Measurements from ENCODE around the gene RIMKLB. TPM values are rescaled to one million over a fixed set of nuclear protein-coding genes. Genes with fewer than 3 reads are reported as not detected.
"Not testable (repeated sequence)": the region's sequence is repeated elsewhere in the genome, so short reads cannot be mapped to it uniquely, and the experiment has no call there.

RIMKLB gene
- total RNA-seq, 4 donors from 2014 or later = 36.5 to 49.7 (median 43.5) TPM

DNA sequence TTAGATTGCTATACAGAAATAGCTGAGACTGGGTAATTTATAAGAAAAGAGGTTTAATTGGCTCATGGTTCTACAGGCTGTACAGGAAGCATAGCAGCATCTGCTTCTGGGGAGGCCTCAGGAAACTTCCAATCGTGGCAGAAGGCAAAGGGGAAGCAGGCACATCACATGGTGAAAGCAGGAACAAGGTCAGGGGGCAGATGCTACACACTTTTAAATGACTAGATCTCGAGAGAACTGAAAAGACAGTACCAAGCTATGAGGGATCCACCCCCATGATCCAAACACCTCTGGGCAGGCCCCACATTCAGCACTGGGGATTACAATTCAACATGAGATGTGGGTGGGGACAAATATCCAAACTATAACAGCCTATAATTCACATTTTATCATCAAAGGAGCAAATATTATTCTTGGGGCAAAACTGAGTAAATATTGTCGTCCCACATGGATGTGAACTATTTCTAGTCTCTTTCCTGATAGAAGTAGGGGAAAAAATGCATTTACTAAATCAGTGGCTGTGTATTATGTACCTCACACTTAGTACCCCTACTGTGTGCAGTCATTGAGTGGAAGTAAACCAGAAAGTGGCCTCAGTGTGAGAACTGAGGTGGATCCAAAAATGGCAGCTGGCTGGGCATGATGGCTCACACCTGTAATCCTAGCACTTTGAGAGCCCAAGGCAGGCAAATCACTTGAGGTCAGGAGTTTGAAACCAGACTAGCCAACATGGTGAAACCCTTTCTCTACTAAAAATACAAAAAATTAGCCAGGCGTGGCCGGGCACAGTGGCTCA, 99.2 kb downstream of the RIMKLB start:
- 80 to 86% methylated on average over 4 to 5 of the region's 5 CpGs for WGBS, 2 donors (ENCODE audit: low coverage in 1 of 2)
- no peaks in the 10 kb centered on the region for H3K9me3 ChIP-seq
- ATAC-seq = no peak
- H3K27me3 ChIP-seq = no peaks in the 10 kb centered on the region
- no peaks in the 10 kb centered on the region for H3K4me1 ChIP-seq
- no peak overlapping the region for H3K27ac ChIP-seq
- H3K36me3 ChIP-seq = no peaks in the 10 kb centered on the region
- H3K4me3 ChIP-seq = no peak overlapping the region
- TF ChIP-seq, protein P1, sequence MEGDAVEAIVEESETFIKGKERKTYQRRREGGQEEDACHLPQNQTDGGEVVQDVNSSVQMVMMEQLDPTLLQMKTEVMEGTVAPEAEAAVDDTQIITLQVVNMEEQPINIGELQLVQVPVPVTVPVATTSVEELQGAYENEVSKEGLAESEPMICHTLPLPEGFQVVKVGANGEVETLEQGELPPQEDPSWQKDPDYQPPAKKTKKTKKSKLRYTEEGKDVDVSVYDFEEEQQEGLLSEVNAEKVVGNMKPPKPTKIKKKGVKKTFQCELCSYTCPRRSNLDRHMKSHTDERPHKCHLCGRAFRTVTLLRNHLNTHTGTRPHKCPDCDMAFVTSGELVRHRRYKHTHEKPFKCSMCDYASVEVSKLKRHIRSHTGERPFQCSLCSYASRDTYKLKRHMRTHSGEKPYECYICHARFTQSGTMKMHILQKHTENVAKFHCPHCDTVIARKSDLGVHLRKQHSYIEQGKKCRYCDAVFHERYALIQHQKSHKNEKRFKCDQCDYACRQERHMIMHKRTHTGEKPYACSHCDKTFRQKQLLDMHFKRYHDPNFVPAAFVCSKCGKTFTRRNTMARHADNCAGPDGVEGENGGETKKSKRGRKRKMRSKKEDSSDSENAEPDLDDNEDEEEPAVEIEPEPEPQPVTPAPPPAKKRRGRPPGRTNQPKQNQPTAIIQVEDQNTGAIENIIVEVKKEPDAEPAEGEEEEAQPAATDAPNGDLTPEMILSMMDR (IDR thresholded peaks at IDR 0.05) = no peak
- no peak for TF ChIP-seq POLR2AphosphoS5 (IDR thresholded peaks at IDR 0.05)
- no peak for TF ChIP-seq POLR2A (IDR thresholded peaks at IDR 0.05)

DNA sequence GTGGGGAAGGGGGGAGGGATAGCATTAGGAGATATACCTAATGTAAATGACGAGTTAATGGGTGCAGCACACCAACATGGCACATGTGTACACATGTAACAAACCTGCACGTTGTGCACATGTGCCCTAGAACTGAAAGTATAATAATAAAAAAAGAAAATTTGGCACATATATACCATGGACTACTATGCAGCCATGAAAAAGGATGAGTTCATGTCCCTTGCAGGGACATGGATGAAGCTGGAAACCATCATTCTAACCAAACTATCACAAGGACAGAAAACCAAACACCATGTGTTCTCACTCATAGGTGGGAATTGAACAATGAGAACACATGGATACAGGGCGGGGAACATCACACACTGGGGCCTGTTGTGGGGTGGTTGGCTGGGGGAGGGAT, 103.4 kb downstream of the RIMKLB start:
- WGBS, 2 donors (ENCODE audit: low coverage in 1 of 2) = 67 to 75% methylated on average over 1 of the region's 3 CpGs
- ATAC-seq, H3K4me1 ChIP-seq, H3K36me3 ChIP-seq, H3K9me3 ChIP-seq, H3K27ac ChIP-seq, H3K27me3 ChIP-seq, H3K4me3 ChIP-seq: not testable (repeated sequence)

DNA sequence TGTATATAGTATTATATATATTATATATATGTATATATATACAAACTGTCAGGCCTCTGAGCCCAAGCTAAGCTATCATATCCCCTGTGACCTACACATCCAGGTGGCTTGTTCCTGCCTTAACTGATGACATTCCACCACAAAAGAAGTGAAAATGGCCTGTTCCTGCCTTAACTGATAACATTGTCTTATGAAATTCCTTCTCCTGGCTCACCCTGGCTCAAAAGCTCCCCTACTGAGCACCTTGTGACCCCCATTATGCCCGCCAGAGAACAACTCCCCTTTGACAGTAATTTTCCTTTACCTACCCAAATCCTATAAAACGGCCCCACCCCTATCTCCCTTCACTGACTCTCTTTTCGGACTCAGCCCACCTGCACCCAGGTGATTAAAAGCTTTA, 107.0 kb downstream of the RIMKLB start:
- H3K4me1 ChIP-seq, H3K27ac ChIP-seq, H3K4me3 ChIP-seq, H3K36me3 ChIP-seq, H3K27me3 ChIP-seq, H3K9me3 ChIP-seq, ATAC-seq: not testable (repeated sequence)
- WGBS, 2 donors (ENCODE audit: low coverage in 1 of 2) = 80% methylated on average over 3 of the region's 3 CpGs; no CpG with 5 or more reads in 1 of the 2 donors

DNA sequence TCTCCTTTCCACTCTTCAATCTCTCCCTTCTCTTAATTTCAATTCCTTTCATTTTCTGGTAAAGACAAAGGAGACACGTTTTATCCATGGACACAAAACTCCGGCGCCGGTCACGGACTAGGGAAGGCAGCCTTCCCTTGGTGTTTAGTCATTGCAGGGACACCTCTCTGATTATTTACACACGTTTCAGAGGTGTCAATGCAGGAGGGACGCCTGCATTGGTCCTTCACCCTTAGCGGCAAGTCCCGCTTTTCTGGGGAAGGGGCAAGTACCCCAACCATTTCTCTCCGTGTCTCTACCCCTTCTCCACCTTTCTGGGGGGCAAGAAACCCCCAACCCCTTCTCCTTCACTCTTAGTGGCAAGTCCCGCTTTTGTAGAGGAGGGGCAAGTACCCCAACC, 107.7 kb downstream of the RIMKLB start:
- H3K9me3 ChIP-seq, H3K27me3 ChIP-seq, H3K36me3 ChIP-seq, H3K4me3 ChIP-seq, H3K4me1 ChIP-seq, ATAC-seq, H3K27ac ChIP-seq: not testable (repeated sequence)
- 88% methylated on average over 9 of the region's 11 CpGs; no CpG with 5 or more reads in 1 of the 2 donors for WGBS, 2 donors (ENCODE audit: low coverage in 1 of 2)

DNA sequence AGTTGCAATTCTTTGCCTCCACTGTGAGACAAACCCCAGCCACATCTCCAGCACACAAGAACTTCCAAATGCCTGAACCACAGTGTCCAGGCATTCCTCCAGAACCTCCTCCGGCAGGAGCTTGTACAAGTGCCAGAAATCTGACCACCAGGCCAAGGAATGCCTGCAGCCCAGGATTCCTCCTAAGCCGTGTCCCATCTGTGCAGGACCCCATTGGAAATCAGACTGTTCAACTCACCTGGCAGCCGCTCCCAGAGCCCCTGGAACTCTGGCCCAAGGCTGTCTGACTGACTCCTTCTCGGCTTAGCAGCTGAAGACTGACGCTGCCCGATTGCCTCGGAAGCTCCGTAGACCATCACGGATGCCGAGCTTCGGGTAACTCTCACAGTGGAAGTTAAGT, 109.3 kb downstream of the RIMKLB start:
- WGBS, 2 donors (ENCODE audit: low coverage in 1 of 2) = 79% methylated on average over 6 of the region's 11 CpGs; no CpG with 5 or more reads in 1 of the 2 donors

DNA sequence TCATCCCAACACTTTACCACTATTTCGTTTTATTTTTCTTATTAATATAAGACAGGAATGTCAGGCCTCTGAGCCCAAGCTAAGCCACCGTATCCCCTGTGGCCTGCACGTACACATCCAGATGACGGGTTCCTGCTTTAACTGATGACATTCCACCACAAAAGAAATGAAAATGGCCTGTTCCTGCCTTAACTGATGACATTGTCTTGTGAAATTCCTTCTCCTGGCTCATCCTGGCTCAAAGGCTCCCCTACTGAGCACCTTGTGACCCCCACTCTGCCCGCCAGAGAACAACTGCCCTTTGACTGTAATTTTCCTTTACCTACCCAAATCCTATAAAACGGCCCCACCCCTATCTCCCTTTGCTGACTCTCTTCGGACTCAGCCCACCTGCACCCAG, 112.3 kb downstream of the RIMKLB start:
- not testable (repeated sequence) for H3K4me3 ChIP-seq, H3K9me3 ChIP-seq, H3K27me3 ChIP-seq, ATAC-seq, H3K27ac ChIP-seq, H3K36me3 ChIP-seq, H3K4me1 ChIP-seq
- 79 to 83% methylated on average over 6 to 7 of the region's 7 CpGs for WGBS, 2 donors (ENCODE audit: low coverage in 1 of 2)

More for the DNA sequence above, 109.3 kb downstream of the RIMKLB start:
- H3K27ac ChIP-seq, H3K36me3 ChIP-seq, H3K4me1 ChIP-seq, H3K4me3 ChIP-seq, ATAC-seq, H3K27me3 ChIP-seq, H3K9me3 ChIP-seq: not testable (repeated sequence)

DNA sequence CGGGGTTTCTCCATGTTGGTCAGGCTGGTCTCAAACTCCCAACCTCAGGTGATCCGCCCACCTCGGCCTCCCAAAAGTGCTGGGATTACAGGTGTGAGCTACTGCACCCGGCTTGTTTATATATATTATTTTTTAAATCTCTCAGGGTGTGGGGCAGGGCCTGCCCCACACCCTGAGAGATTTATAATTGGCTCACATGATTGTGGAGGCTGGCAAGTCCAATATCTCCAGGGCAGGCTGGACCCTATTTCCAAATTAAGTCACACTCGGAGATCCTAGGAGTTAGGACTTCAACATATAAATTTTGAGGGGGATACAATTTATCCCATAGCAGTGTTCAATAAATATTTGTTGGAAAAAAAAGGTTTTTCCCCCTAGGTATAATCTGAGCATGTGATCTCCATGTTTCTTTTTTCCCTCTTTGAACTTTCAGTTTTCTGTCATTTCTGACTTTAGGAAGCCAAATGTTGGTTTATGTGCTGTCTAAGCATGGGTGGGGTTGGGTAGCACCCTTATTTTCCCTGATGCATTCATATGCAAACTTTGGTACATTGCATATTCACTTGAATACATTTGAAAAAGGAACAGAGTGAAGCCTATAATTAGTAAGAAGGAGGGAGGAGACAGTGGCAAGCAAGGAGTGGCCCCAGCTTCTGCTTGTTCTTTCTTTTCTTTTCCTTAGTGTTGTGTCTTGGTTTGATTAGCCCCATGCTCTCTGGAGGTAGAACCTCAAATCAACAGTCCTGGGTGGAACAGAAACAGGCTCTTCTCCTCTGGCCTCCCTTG, 116.0 kb downstream of the RIMKLB start:
- Histone ChIP-seq H3K4me1 (no peaks in the 10 kb centered on the region), H3K36me3 (no peaks in the 10 kb centered on the region), H3K4me3 (no peak overlapping the region), H3K27me3 (no peaks in the 10 kb centered on the region), H3K9me3 (no peaks in the 10 kb centered on the region), H3K27ac (no peak overlapping the region)
- 56 to 91% methylated on average over 1 to 5 of the region's 5 CpGs for WGBS, 2 donors (ENCODE audit: low coverage in 1 of 2)
- TF ChIP-seq POLR2A (IDR thresholded peaks at IDR 0.05) (no peak), POLR2AphosphoS5 (IDR thresholded peaks at IDR 0.05) (no peak), EP300 (IDR thresholded peaks at IDR 0.05) (no peak)
- TF ChIP-seq, protein P1 (IDR thresholded peaks at IDR 0.05) = no peak
- no peak for ATAC-seq
